H9 (cell line): ENCODE data around the gene CMTM4. TPM values are rescaled to one million over a fixed set of nuclear protein-coding genes. Genes with fewer than 3 reads are reported as not detected.
A peak's percentile ranks its signal among the peaks of the same experiment; 100 is the strongest.

Experiments used
- DNase-seq: peaks from one replicate; pipeline ENCODE4 v3.0.0-alpha.2; 2017
- H2AFZ ChIP-seq: one replicate; pipeline ENCODE4 v1.6.1; 2013; ENCODE audit warnings: mild to moderate bottlenecking, low read length, control low read depth, moderate library complexity
- H2AK5ac ChIP-seq: 2 replicates; pipeline ENCODE4 v1.6.1; 2013; ENCODE audit warnings: low read length, control low read depth, mixed read lengths; ENCODE audit not compliant: insufficient read length
- H2BK120ac ChIP-seq: one replicate; pipeline ENCODE4 v1.6.1; 2013; ENCODE audit warnings: low read depth, mild to moderate bottlenecking, low read length, control low read depth, inconsistent platforms; ENCODE audit not compliant: poor library complexity, severe bottlenecking
- H2BK12ac ChIP-seq: 2 replicates; pipeline ENCODE4 v1.6.1; 2013; ENCODE audit warnings: low read length, control low read depth, mixed read lengths, low read depth; ENCODE audit not compliant: insufficient read length
- H2BK15ac ChIP-seq: 2 replicates; pipeline ENCODE4 v1.6.1; 2013; ENCODE audit warnings: low read depth, low read length, control low read depth
- H2BK20ac ChIP-seq: one replicate; pipeline ENCODE4 v1.6.1; 2013; ENCODE audit warnings: low read depth, mild to moderate bottlenecking, low read length, control low read depth, inconsistent platforms; ENCODE audit not compliant: poor library complexity, severe bottlenecking
- H2BK5ac ChIP-seq: 2 replicates; pipeline ENCODE4 v1.6.1; 2013; ENCODE audit warnings: low read length, control low read depth, mixed read lengths; ENCODE audit not compliant: insufficient read length
- H3K14ac ChIP-seq: 2 replicates; pipeline ENCODE4 v1.6.1; 2013; ENCODE audit warnings: low read length, control low read depth; ENCODE audit not compliant: insufficient read depth
- H3K18ac ChIP-seq: 2 replicates; pipeline ENCODE4 v1.6.1; 2013; ENCODE audit warnings: low read depth, mild to moderate bottlenecking, mixed read lengths, low read length, control low read depth; ENCODE audit not compliant: insufficient read length
- H3K23ac ChIP-seq: 2 replicates; pipeline ENCODE4 v1.6.1; 2013; ENCODE audit warnings: low read length, control low read depth, mixed read lengths, low read depth; ENCODE audit not compliant: insufficient read length
- H3K23me2 ChIP-seq: 2 replicates; pipeline ENCODE4 v1.6.1; 2013; ENCODE audit warnings: low read depth, mild to moderate bottlenecking, mixed read lengths, low read length, control low read depth; ENCODE audit not compliant: insufficient read length, poor library complexity, severe bottlenecking
- H3K27ac ChIP-seq: 2 replicates; pipeline ENCODE4 v1.5.1; 2013; ENCODE audit warnings: low read length, control low read depth, mixed read lengths, low read depth; ENCODE audit not compliant: insufficient read length
- H3K27me3 ChIP-seq: 2 replicates; pipeline ENCODE4 v1.6.1; 2013; ENCODE audit warnings: low read length, control low read depth, inconsistent platforms; ENCODE audit not compliant: insufficient read depth
- H3K4ac ChIP-seq: 2 replicates; pipeline ENCODE4 v1.6.1; 2013; ENCODE audit warnings: low read depth, mild to moderate bottlenecking, control low read depth, inconsistent platforms, low read length, moderate library complexity
- H3K4me1 ChIP-seq: 2 replicates; pipeline ENCODE4 v1.6.1; 2013; ENCODE audit warnings: low read length, control low read depth, inconsistent platforms; ENCODE audit not compliant: insufficient read depth
- H3K4me2 ChIP-seq: 2 replicates; pipeline ENCODE4 v1.6.1; 2013; ENCODE audit warnings: low read length, control low read depth, mixed read lengths; ENCODE audit not compliant: insufficient read length, insufficient read depth
- H3K56ac ChIP-seq: 2 replicates; pipeline ENCODE4 v1.6.1; 2013; ENCODE audit warnings: low read depth, mild to moderate bottlenecking, mixed read lengths, low read length, control low read depth; ENCODE audit not compliant: insufficient read length
- H3K79me1 ChIP-seq: 2 replicates; pipeline ENCODE4 v1.6.1; 2013; ENCODE audit warnings: low read depth, mild to moderate bottlenecking, moderate library complexity, low read length, control low read depth, inconsistent platforms; ENCODE audit not compliant: insufficient read depth, poor library complexity, severe bottlenecking
- H3K79me2 ChIP-seq: 2 replicates; pipeline ENCODE4 v1.6.1; 2013; ENCODE audit warnings: low read length, control low read depth, inconsistent platforms; ENCODE audit not compliant: insufficient read depth
- H3K9ac ChIP-seq: 2 replicates; pipeline ENCODE4 v1.6.1; 2013; ENCODE audit warnings: low read length, control low read depth, mixed read lengths; ENCODE audit not compliant: insufficient read length; ENCODE audit errors: extremely low read depth
- H3K9me3 ChIP-seq: one replicate; pipeline ENCODE4 v1.6.1; 2013; ENCODE audit warnings: low read depth, low read length, inconsistent platforms; ENCODE audit not compliant: control insufficient read depth
- H3T11ph ChIP-seq: one replicate; pipeline ENCODE4 v1.6.1; 2013; ENCODE audit warnings: mild to moderate bottlenecking, low read length, control low read depth, inconsistent platforms
- H4K20me1 ChIP-seq: one replicate; pipeline ENCODE4 v1.6.1; 2013; ENCODE audit not compliant: control insufficient read depth, insufficient read length, insufficient read depth
- H4K5ac ChIP-seq: 2 replicates; pipeline ENCODE4 v1.6.1; 2013; ENCODE audit warnings: low read depth, mild to moderate bottlenecking, mixed read lengths, low read length, control low read depth; ENCODE audit not compliant: insufficient read length
- H4K8ac ChIP-seq: replicated peaks from 2 replicates; pipeline ENCODE4 v1.6.1; 2013; ENCODE audit warnings: low read length, control low read depth, mixed read lengths, low read depth; ENCODE audit not compliant: insufficient read length
- H4K91ac ChIP-seq: 2 replicates; pipeline ENCODE4 v1.6.1; 2013; ENCODE audit warnings: low read depth, mild to moderate bottlenecking, moderate library complexity, mixed read lengths, low read length, control low read depth; ENCODE audit not compliant: insufficient read length
- H3K27ac Mint-ChIP-seq, 3 experiments: 2 replicates in 2 of 3; 3 replicates in 1 of 3; pipeline ENCODE4 v1.8.0; 2020 to 2021; ENCODE audit warnings: mixed read lengths in 3 of 3, mild to moderate bottlenecking in 1 of 3, moderate library complexity in 1 of 3
- H3K27me3 Mint-ChIP-seq: 2 replicates; pipeline ENCODE4 v1.8.0; 2021; ENCODE audit warnings: low read depth, mild to moderate bottlenecking, moderate library complexity, mixed read lengths
- H3K36me3 Mint-ChIP-seq, 3 experiments: 2 replicates in 2 of 3; 3 replicates in 1 of 3; pipeline ENCODE4 v1.8.0; 2020 to 2021; ENCODE audit warnings: low read depth in 3 of 3, mixed read lengths in 3 of 3; ENCODE audit not compliant: insufficient read depth in 1 of 3
- H3K4me1 Mint-ChIP-seq, 2 experiments: 2 replicates each; pipeline ENCODE4 v1.8.0; 2020; ENCODE audit warnings: mixed read lengths in 2 of 2
- H3K4me3 Mint-ChIP-seq, 2 experiments: 2 replicates in 1 of 2; 3 replicates in 1 of 2; pipeline ENCODE4 v1.8.0; 2020 to 2021; ENCODE audit warnings: mild to moderate bottlenecking in 2 of 2, mixed read lengths in 2 of 2, moderate library complexity in 1 of 2
- H3K9me3 Mint-ChIP-seq, 2 experiments: 2 replicates in 1 of 2; 3 replicates in 1 of 2; pipeline ENCODE4 v1.8.0; 2020; ENCODE audit warnings: mild to moderate bottlenecking in 2 of 2, mixed read lengths in 2 of 2, moderate library complexity in 1 of 2
- CTCF ChIP-seq: fragments of 200-600 bp; sonication (generic); conservative IDR thresholded peaks from 3 replicates; pipeline ENCODE4 v1.8.0; 2021; ENCODE audit warnings: antibody characterized with exemption, mild to moderate bottlenecking
- WGBS: extraction: QIAGEN DNeasy Blood & Tissue Kit; methylation state at CpG from one replicate; pipeline ENCODE4 v1.1.7; 2013; ENCODE audit warnings: missing lambda C conversion rate, low lambda C conversion rate, mixed read lengths; ENCODE audit not compliant: insufficient read length; ENCODE audit errors: extremely low coverage; 5-methylcytosine and 5-hydroxymethylcytosine counted together
- total RNA-seq: library from RNA; stranded (reverse); gene quantifications from 2 replicates; pipeline ENCODE4 v1.2.1, GENCODE V29; 2021

The CMTM4 gene
- total RNA-seq, 1 experiment from 2014 or later = 40.5 TPM

- Histone ChIP-seq H2BK15ac (no peak overlapping the region), H3K56ac (no peak overlapping the region), H3K4me2 (no peak overlapping the region), H2BK20ac (no peak overlapping the region), H3K18ac (no peak overlapping the region), H2BK12ac (no peak overlapping the region), H3K23ac (no peak overlapping the region), H3K9ac (no peak overlapping the region), H3K14ac (no peak overlapping the region), H2BK120ac (no peak overlapping the region), H3K4me1 (no peaks in the 10 kb centered on the region), H4K5ac (no peak overlapping the region), H3K9me3 (no peaks in the 10 kb centered on the region), H2AK5ac (no peak overlapping the region), H4K91ac (no peak overlapping the region), H3K79me1 (no peaks in the 10 kb centered on the region), H3K4ac (no peak overlapping the region), H4K8ac (no peak overlapping the region), H2BK5ac (no peak overlapping the region), H3K23me2 (no peaks in the 10 kb centered on the region), H2AFZ (no peak overlapping the region), H3K79me2 (no peaks in the 10 kb centered on the region), H4K20me1 (no peaks in the 10 kb centered on the region), H3K27ac (no peak overlapping the region), H3K27me3 (no peaks in the 10 kb centered on the region; the same call in 1 of the 2 replicates), H3T11ph (no peak overlapping the region)
- DNase-seq = no peak
- peaks cover 4% of the 10 kb centered on the region for H3K27me3 Mint-ChIP-seq
- peak overlapping the region in 1 of 3 experiments; percentile 17; a peak in 1 of 7 replicates for H3K27ac Mint-ChIP-seq
- H3K4me1 Mint-ChIP-seq = peaks cover 0 to 3% of the 10 kb centered on the region in 2 experiments; a peak in 1 of 4 replicates
- no peak overlapping the region for H3K4me3 Mint-ChIP-seq
- no CpG with 5 or more reads among the region's 2 CpGs for WGBS
- H3K9me3 Mint-ChIP-seq = no peaks in the 10 kb centered on the region
- H3K36me3 Mint-ChIP-seq = peaks cover under 1 to 1% (median 1%) of the 10 kb centered on the region in 3 experiments; a peak in 4 of 7 replicates
- TF ChIP-seq CTCF = no peak
Observed at GRCh38 chr16:66572356-66572755, 124.2 kb downstream of the CMTM4 start.
